Suppressor macrophage (primary cell): ENCODE data around the gene CDA.
A peak's percentile ranks its signal among the peaks of the same experiment; 100 is the strongest.

Experiments used
- DNase-seq, 4 experiments: peaks; one replicate each; pipeline ENCODE4 v3.0.0-alpha.2; 2020 to 2022

The CDA gene

GRCh38 chr1:20648946-20649345 lies 60.0 kb downstream of the CDA start:
- no peak for DNase-seq

GRCh38 chr1:20652300-20652699 lies 63.4 kb downstream of the CDA start:
- no peak for DNase-seq

- DNase-seq, result no peak
Measured at GRCh38 chr1:20654104-20654690, 65.3 kb downstream of the CDA start.

GRCh38 chr1:20657024-20657423 lies 68.1 kb downstream of the CDA start:
- no peak for DNase-seq

- DNase-seq, result no peak
Measured at GRCh38 chr1:20658166-20658915, 69.4 kb downstream of the CDA start.

- DNase-seq, result peak; percentile 9 to 28 (median 26)
Measured at GRCh38 chr1:20660363-20660762, 71.5 kb downstream of the CDA start.

- peak; percentile 8 to 54 (median 40) for DNase-seq
Measured at GRCh38 chr1:20660847-20661206, 71.9 kb downstream of the CDA start.

GRCh38 chr1:20661207-20662109 lies 72.6 kb downstream of the CDA start, which contains the start of gene DDOST:
Gene DDOST, minus strand, starts transcription at chr1:20661369. Its CDS starts 19 bp downstream, at chr1:20661350.
- DNase-seq, result peak; percentile 96 to 98 (median 98)

GRCh38 chr1:20662110-20662475 lies 73.2 kb downstream of the CDA start:
- no peak for DNase-seq

- no peak for DNase-seq
Measured at GRCh38 chr1:20663365-20663764, 74.5 kb downstream of the CDA start.

- DNase-seq, result no peak
Measured at GRCh38 chr1:20663969-20664715, 75.2 kb downstream of the CDA start.

GRCh38 chr1:20665726-20666125 lies 76.8 kb downstream of the CDA start:
- peak; percentile 54 to 72 (median 62) for DNase-seq

GRCh38 chr1:20666146-20666545 lies 77.2 kb downstream of the CDA start:
- DNase-seq, result no peak

GRCh38 chr1:20666804-20667203 lies 77.9 kb downstream of the CDA start:
- DNase-seq, result peak in 1 of 4 experiments; percentile 14
